GM23338 (cell line): ENCODE results near the gene TIRAP. TPM values are rescaled to one million over a fixed set of nuclear protein-coding genes. Genes with fewer than 3 reads are reported as not detected.

Experiments used
- ATAC-seq: fragments of 200-7000 bp; cut with Tn5 transposase; 3 replicates; pipeline ENCODE4 v1.9.1; 2020
- DNase-seq: peaks from one replicate; pipeline ENCODE4 v3.0.0-alpha.2; 2015; ENCODE audit warnings: low spot score
- H2AFZ ChIP-seq: fragments of 200-600 bp; sonication (generic); 2 replicates; pipeline ENCODE4 v1.8.0; 2016; ENCODE audit warnings: antibody characterized with exemption, mild to moderate bottlenecking, moderate library complexity
- H3F3A ChIP-seq: fragments of 200-600 bp; sonication (generic); replicated peaks from 2 replicates; pipeline ENCODE4 v1.8.0; 2017; ENCODE audit warnings: antibody characterized with exemption, mixed run types, low read depth
- H3K27ac ChIP-seq: fragments of 200-600 bp; sonication (generic); 2 replicates; pipeline ENCODE4 v1.6.1; 2016; ENCODE audit warnings: low read depth
- H3K27me3 ChIP-seq: fragments of 200-600 bp; sonication (generic); 2 replicates; pipeline ENCODE4 v1.8.0; 2016; ENCODE audit warnings: mild to moderate bottlenecking, mixed run types, moderate library complexity; ENCODE audit not compliant: insufficient read depth
- H3K36me3 ChIP-seq: fragments of 200-600 bp; sonication (generic); 2 replicates; pipeline ENCODE4 v1.8.0; 2016; ENCODE audit warnings: mild to moderate bottlenecking; ENCODE audit not compliant: insufficient read depth
- H3K4me1 ChIP-seq: fragments of 200-600 bp; sonication (generic); 2 replicates; pipeline ENCODE4 v1.8.0; 2016; ENCODE audit warnings: mild to moderate bottlenecking, moderate library complexity; ENCODE audit not compliant: insufficient read depth
- H3K4me2 ChIP-seq: fragments of 200-600 bp; sonication (generic); 2 replicates; pipeline ENCODE4 v1.7.1; 2017; ENCODE audit warnings: mixed run types
- H3K4me3 ChIP-seq: fragments of 200-600 bp; sonication (generic); 2 replicates; pipeline ENCODE4 v1.6.1; 2016; ENCODE audit warnings: mixed run types
- H3K79me2 ChIP-seq: fragments of 200-600 bp; sonication (generic); replicated peaks from 2 replicates; pipeline ENCODE4 v1.8.0; 2017; ENCODE audit warnings: mild to moderate bottlenecking; ENCODE audit not compliant: insufficient read depth
- H3K9me2 ChIP-seq: fragments of 200-600 bp; sonication (generic); 2 replicates; pipeline ENCODE4 v1.8.0; 2017; ENCODE audit not compliant: insufficient read depth
- H4K20me1 ChIP-seq: fragments of 200-600 bp; sonication (generic); replicated peaks from 2 replicates; pipeline ENCODE4 v1.8.0; 2017; ENCODE audit warnings: mild to moderate bottlenecking; ENCODE audit not compliant: insufficient read depth
- H3K27ac Mint-ChIP-seq: 2 replicates; pipeline ENCODE4 v1.8.0; 2020; ENCODE audit warnings: inconsistent platforms, mild to moderate bottlenecking, moderate library complexity, mixed read lengths
- H3K27me3 Mint-ChIP-seq: 3 replicates; pipeline ENCODE4 v1.8.0; 2022; ENCODE audit warnings: low read depth, mild to moderate bottlenecking, moderate library complexity, mixed read lengths, inconsistent platforms; ENCODE audit not compliant: insufficient read depth, poor library complexity
- H3K36me3 Mint-ChIP-seq: 3 replicates; pipeline ENCODE4 v1.8.0; 2021; ENCODE audit warnings: low read depth, mild to moderate bottlenecking, inconsistent platforms, moderate library complexity, mixed read lengths
- H3K4me1 Mint-ChIP-seq: 3 replicates; pipeline ENCODE4 v1.8.0; 2020; ENCODE audit warnings: mild to moderate bottlenecking, inconsistent platforms, mixed read lengths
- H3K4me3 Mint-ChIP-seq: 3 replicates; pipeline ENCODE4 v1.8.0; 2021; ENCODE audit warnings: moderate library complexity, mild to moderate bottlenecking, inconsistent platforms, mixed read lengths
- H3K9me3 Mint-ChIP-seq: 3 replicates; pipeline ENCODE4 v1.8.0; 2020; ENCODE audit warnings: moderate library complexity, mild to moderate bottlenecking, inconsistent platforms, mixed read lengths
- CREB1 ChIP-seq: fragments of 250-450 bp; sonication (Bioruptor Pico); IDR thresholded peaks from 2 replicates; pipeline ENCODE4 v1.5.0; 2020; ENCODE audit warnings: low read depth, mild to moderate bottlenecking, moderate library complexity
- EZH2 ChIP-seq: fragments of 200-600 bp; sonication (generic); IDR thresholded peaks from one replicate; pipeline ENCODE4 v1.8.0; 2017; ENCODE audit warnings: antibody characterized with exemption, mild to moderate bottlenecking, low read depth; ENCODE audit not compliant: unreplicated experiment
- EZH2phosphoT487 ChIP-seq: fragments of 200-600 bp; sonication (generic); IDR thresholded peaks from one replicate; pipeline ENCODE4 v1.8.1; 2018; ENCODE audit warnings: antibody characterized with exemption; ENCODE audit not compliant: unreplicated experiment
- JUNB ChIP-seq: IDR thresholded peaks from one replicate; pipeline ENCODE4 v1.6.1; 2016; ENCODE audit warnings: antibody characterized with exemption; ENCODE audit not compliant: unreplicated experiment
- NANOG ChIP-seq: IDR thresholded peaks from 2 replicates; pipeline ENCODE4 v1.6.1; 2016; ENCODE audit warnings: antibody characterized with exemption, borderline replicate concordance
- POLR2AphosphoS5 ChIP-seq: IDR thresholded peaks from 2 replicates; pipeline ENCODE4 v1.6.1; 2016; ENCODE audit warnings: antibody characterized with exemption, low read depth
- STAT1 ChIP-seq: IDR thresholded peaks from one replicate; pipeline ENCODE4 v1.6.1; 2016; ENCODE audit warnings: antibody characterized with exemption; ENCODE audit not compliant: unreplicated experiment
- ZNF114 ChIP-seq: fragments of 250-450 bp; sonication (Bioruptor Pico); IDR thresholded peaks from 2 replicates; pipeline ENCODE4 v1.5.0; 2020; ENCODE audit warnings: mild to moderate bottlenecking, moderate library complexity
- ZNF331 ChIP-seq: fragments of 250-450 bp; sonication (Bioruptor Pico); IDR thresholded peaks from 2 replicates; pipeline ENCODE4 v1.5.0; 2020; ENCODE audit warnings: low read depth, mild to moderate bottlenecking, moderate library complexity
- ZNF462 ChIP-seq: fragments of 250-450 bp; sonication (Bioruptor Pico); IDR thresholded peaks from 2 replicates; pipeline ENCODE4 v1.5.0; 2020; ENCODE audit warnings: mild to moderate bottlenecking, moderate library complexity
- polyA plus RNA-seq: library from polyadenylated mRNA; unstranded; fragments of >200 nt; fragmentation: Nextera tagmentation; extraction: Ambion mirVana; gene quantifications from 2 replicates; pipeline ENCODE4 v1.2.1, GENCODE V29; 2016
- total RNA-seq: library from RNA; depleted of rRNA; stranded (reverse); fragments of >200 nt; shearing (Covaris generic); gene quantifications from 2 replicates; pipeline ENCODE4 v1.2.3, GENCODE V29; 2014
- TF ChIP-seq, protein P1 (sequence below): IDR thresholded peaks from 2 replicates; pipeline ENCODE4 v1.6.1; 2016; ENCODE audit warnings: antibody characterized with exemption
- TF ChIP-seq, protein P2 (sequence below): IDR thresholded peaks from one replicate; pipeline ENCODE4 v1.6.1; 2018; ENCODE audit warnings: antibody characterized with exemption; ENCODE audit not compliant: unreplicated experiment
- TF ChIP-seq, protein P3 (sequence below), 2 experiments: fragments of 200-600 bp in 1 of 2; sonication (generic) in 1 of 2; conservative IDR thresholded peaks; 2 replicates each; pipeline versions ENCODE4 v1.5.1 to v1.6.1; 2016 to 2017; ENCODE audit warnings: antibody characterized with exemption in 2 of 2, low read depth in 2 of 2, mild to moderate bottlenecking in 2 of 2, moderate library complexity in 1 of 2

The TIRAP gene
- total and polyA plus RNA-seq, 2 experiments from 2014 or later = 1.1 to 3.4 TPM

DNA sequence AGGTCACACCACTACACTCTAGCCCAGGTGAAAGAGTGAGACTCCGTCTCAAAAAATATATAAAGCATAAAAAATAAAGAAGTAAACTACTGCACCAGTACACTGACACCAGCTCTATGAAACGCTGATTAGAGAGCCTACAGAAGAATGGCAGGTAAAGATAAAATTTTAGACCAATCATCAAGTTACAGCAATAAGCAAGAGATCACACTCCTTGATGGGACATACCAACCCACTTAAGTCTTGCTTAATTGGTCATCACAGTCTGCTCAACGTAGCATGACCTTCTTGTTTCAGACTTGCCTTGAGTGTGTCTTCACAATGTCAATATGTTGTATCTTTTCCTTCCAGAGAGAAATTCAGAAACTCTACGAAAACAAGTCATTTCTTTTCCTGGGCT is 26.7 kb upstream of the TIRAP start:
- 0 out of 2 replicates have a peak, but pooled peaks cover 13% of the 10 kb centered on the region for H4K20me1 ChIP-seq
- no peaks in the 10 kb centered on the region for H3K4me1 ChIP-seq
- Mint-ChIP-seq H3K36me3 (peaks cover 54% of the 10 kb centered on the region; the same call in 2 of the 3 replicates), H3K9me3 (no peaks in the 10 kb centered on the region), H3K27me3 (no peaks in the 10 kb centered on the region), H3K4me3 (no peak overlapping the region), H3K27ac (no peak overlapping the region), H3K4me1 (no peaks in the 10 kb centered on the region)
- no peaks in the 10 kb centered on the region for H3K9me2 ChIP-seq
- peaks cover 6% of the 10 kb centered on the region; the same call in 1 of the 2 replicates for H3F3A ChIP-seq
- no peak overlapping the region for H3K27ac ChIP-seq
- H2AFZ ChIP-seq = no peak overlapping the region
- no peak for TF ChIP-seq ZNF331 (CRISPR knock-in tag)
- TF ChIP-seq, protein P1, sequence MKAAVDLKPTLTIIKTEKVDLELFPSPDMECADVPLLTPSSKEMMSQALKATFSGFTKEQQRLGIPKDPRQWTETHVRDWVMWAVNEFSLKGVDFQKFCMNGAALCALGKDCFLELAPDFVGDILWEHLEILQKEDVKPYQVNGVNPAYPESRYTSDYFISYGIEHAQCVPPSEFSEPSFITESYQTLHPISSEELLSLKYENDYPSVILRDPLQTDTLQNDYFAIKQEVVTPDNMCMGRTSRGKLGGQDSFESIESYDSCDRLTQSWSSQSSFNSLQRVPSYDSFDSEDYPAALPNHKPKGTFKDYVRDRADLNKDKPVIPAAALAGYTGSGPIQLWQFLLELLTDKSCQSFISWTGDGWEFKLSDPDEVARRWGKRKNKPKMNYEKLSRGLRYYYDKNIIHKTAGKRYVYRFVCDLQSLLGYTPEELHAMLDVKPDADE = no peak
- TF ChIP-seq, protein P2, sequence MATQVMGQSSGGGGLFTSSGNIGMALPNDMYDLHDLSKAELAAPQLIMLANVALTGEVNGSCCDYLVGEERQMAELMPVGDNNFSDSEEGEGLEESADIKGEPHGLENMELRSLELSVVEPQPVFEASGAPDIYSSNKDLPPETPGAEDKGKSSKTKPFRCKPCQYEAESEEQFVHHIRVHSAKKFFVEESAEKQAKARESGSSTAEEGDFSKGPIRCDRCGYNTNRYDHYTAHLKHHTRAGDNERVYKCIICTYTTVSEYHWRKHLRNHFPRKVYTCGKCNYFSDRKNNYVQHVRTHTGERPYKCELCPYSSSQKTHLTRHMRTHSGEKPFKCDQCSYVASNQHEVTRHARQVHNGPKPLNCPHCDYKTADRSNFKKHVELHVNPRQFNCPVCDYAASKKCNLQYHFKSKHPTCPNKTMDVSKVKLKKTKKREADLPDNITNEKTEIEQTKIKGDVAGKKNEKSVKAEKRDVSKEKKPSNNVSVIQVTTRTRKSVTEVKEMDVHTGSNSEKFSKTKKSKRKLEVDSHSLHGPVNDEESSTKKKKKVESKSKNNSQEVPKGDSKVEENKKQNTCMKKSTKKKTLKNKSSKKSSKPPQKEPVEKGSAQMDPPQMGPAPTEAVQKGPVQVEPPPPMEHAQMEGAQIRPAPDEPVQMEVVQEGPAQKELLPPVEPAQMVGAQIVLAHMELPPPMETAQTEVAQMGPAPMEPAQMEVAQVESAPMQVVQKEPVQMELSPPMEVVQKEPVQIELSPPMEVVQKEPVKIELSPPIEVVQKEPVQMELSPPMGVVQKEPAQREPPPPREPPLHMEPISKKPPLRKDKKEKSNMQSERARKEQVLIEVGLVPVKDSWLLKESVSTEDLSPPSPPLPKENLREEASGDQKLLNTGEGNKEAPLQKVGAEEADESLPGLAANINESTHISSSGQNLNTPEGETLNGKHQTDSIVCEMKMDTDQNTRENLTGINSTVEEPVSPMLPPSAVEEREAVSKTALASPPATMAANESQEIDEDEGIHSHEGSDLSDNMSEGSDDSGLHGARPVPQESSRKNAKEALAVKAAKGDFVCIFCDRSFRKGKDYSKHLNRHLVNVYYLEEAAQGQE = no peak
- no peak for TF ChIP-seq EZH2phosphoT487
- TF ChIP-seq EZH2 = no peak
- TF ChIP-seq, protein P3, sequence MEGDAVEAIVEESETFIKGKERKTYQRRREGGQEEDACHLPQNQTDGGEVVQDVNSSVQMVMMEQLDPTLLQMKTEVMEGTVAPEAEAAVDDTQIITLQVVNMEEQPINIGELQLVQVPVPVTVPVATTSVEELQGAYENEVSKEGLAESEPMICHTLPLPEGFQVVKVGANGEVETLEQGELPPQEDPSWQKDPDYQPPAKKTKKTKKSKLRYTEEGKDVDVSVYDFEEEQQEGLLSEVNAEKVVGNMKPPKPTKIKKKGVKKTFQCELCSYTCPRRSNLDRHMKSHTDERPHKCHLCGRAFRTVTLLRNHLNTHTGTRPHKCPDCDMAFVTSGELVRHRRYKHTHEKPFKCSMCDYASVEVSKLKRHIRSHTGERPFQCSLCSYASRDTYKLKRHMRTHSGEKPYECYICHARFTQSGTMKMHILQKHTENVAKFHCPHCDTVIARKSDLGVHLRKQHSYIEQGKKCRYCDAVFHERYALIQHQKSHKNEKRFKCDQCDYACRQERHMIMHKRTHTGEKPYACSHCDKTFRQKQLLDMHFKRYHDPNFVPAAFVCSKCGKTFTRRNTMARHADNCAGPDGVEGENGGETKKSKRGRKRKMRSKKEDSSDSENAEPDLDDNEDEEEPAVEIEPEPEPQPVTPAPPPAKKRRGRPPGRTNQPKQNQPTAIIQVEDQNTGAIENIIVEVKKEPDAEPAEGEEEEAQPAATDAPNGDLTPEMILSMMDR (conservative IDR thresholded peaks at IDR 0.05; ENCODE audit: low read depth in 2 of 2) = no peak
- TF ChIP-seq POLR2AphosphoS5 = no peak
- TF ChIP-seq CREB1 (CRISPR knock-in tag) = no peak
- no peak for TF ChIP-seq STAT1
- TF ChIP-seq NANOG = no peak
- no peak for TF ChIP-seq ZNF114 (CRISPR knock-in tag)
- no peak for TF ChIP-seq JUNB
- TF ChIP-seq ZNF462 = no peak
- no peak for ATAC-seq
- no peaks in the 10 kb centered on the region for H3K27me3 ChIP-seq
- peaks cover 13% of the 10 kb centered on the region for H3K36me3 ChIP-seq
- H3K4me2 ChIP-seq = no peak overlapping the region
- H3K4me3 ChIP-seq = no peak overlapping the region
- no peaks in the 10 kb centered on the region for H3K79me2 ChIP-seq
- DNase-seq = no peak
